GM18867 (cell line): ENCODE data around the gene SEC31A.

Experiments used
- ATAC-seq: cut with Tn5 transposase; IDR thresholded peaks from one replicate; pipeline ENCODE4 v1.9.1; 2021; ENCODE audit warnings: mild to moderate bottlenecking, moderate library complexity; ENCODE audit not compliant: unreplicated experiment

The SEC31A gene

GRCh38 chr4:82770607-82771006 lies 120.3 kb downstream of the SEC31A start:
- ATAC-seq, result no peak
